IMR-90 (cell line): ENCODE results near the gene TTBK2. TPM values are rescaled to one million over a fixed set of nuclear protein-coding genes. Genes with fewer than 3 reads are reported as not detected.

Experiments
- ATAC-seq: fragments of 200-7000 bp; cut with Tn5 transposase; 2 replicates; pipeline ENCODE4 v1.9.1; 2020; ENCODE audit warnings: low read depth, mild to moderate bottlenecking, moderate library complexity
- BruUV-seq: library from RNA; stranded (reverse); fragments of 400-500 nt; replicated peaks from 2 replicates; lab custom pipeline; 2021; lab: Mats Ljungman, UMichigan
- CTCF ChIA-PET: fragments of 300-600 bp; formaldehyde crosslinking; extraction: SDS; loops from one replicate; lab custom pipeline; 2021; ENCODE audit warnings: antibody characterized with exemption; lab: Yijun Ruan, JAX
- POLR2A ChIA-PET: fragments of 300-600 bp; sonication (Branson Sonifier 250); formaldehyde crosslinking; loops from one replicate; lab custom pipeline; 2022; ENCODE audit warnings: antibody characterized with exemption; ENCODE audit not compliant: unreplicated experiment; lab: Charles Lee
- DNase-seq: peaks from one replicate; pipeline ENCODE4 v3.0.0; 2013
- H2AFZ ChIP-seq: replicated peaks from 2 replicates; pipeline ENCODE3; 2013; ENCODE audit warnings: low read length, mild to moderate bottlenecking; ENCODE audit not compliant: poor library complexity
- H2AK5ac ChIP-seq: 2 replicates; pipeline ENCODE4 v1.6.1; 2013; ENCODE audit warnings: low read depth, low read length, inconsistent platforms
- H2AK9ac ChIP-seq: replicated peaks from 2 replicates; pipeline ENCODE3; 2013; ENCODE audit warnings: mild to moderate bottlenecking, low read depth, low read length, moderate library complexity; ENCODE audit not compliant: poor library complexity
- H2BK120ac ChIP-seq: 2 replicates; pipeline ENCODE4 v1.6.1; 2013; ENCODE audit warnings: low read depth, low read length, inconsistent platforms
- H2BK15ac ChIP-seq: 3 replicates; pipeline ENCODE4 v1.6.1; 2013; ENCODE audit warnings: low read depth, low read length, inconsistent platforms
- H2BK20ac ChIP-seq: 2 replicates; pipeline ENCODE4 v1.6.1; 2013; ENCODE audit warnings: low read depth, mild to moderate bottlenecking, inconsistent platforms, low read length, moderate library complexity
- H2BK5ac ChIP-seq: 2 replicates; pipeline ENCODE4 v1.6.1; 2013; ENCODE audit warnings: mild to moderate bottlenecking, low read depth, low read length, inconsistent platforms; ENCODE audit not compliant: poor library complexity, severe bottlenecking
- H3K14ac ChIP-seq: replicated peaks from 2 replicates; pipeline ENCODE4 v1.6.1; 2013; ENCODE audit warnings: low read depth, low read length, inconsistent platforms
- H3K18ac ChIP-seq: 2 replicates; pipeline ENCODE4 v1.6.1; 2013; ENCODE audit warnings: low read depth, low read length, control low read depth
- H3K23ac ChIP-seq: 2 replicates; pipeline ENCODE4 v1.6.1; 2013; ENCODE audit warnings: low read depth, low read length, inconsistent platforms
- H3K27ac ChIP-seq: 2 replicates; pipeline ENCODE4 v1.5.1; 2013; ENCODE audit warnings: mild to moderate bottlenecking, control low read depth, low read length; ENCODE audit not compliant: insufficient read depth
- H3K27me3 ChIP-seq: 2 replicates; pipeline ENCODE4 v1.6.1; 2013; ENCODE audit warnings: low read length; ENCODE audit not compliant: control insufficient read depth, insufficient read depth
- H3K36me3 ChIP-seq: 2 replicates; pipeline ENCODE4 v1.6.1; 2013; ENCODE audit warnings: low read length, mixed read lengths; ENCODE audit not compliant: control insufficient read depth, insufficient read depth
- H3K4ac ChIP-seq: 2 replicates; pipeline ENCODE4 v1.6.1; 2013; ENCODE audit warnings: low read depth, low read length, inconsistent platforms
- H3K4me1 ChIP-seq: 2 replicates; pipeline ENCODE4 v1.6.1; 2013; ENCODE audit warnings: low read length, mixed read lengths; ENCODE audit not compliant: control insufficient read depth, insufficient read depth
- H3K4me2 ChIP-seq: 2 replicates; pipeline ENCODE4 v1.6.1; 2013; ENCODE audit warnings: low read depth, mild to moderate bottlenecking, control low read depth, low read length, moderate library complexity
- H3K4me3 ChIP-seq: 2 replicates; pipeline ENCODE4 v1.5.1; 2013; ENCODE audit warnings: low read depth, mild to moderate bottlenecking, control low read depth, low read length, moderate library complexity; ENCODE audit not compliant: insufficient read depth
- H3K56ac ChIP-seq: 2 replicates; pipeline ENCODE4 v1.6.1; 2013; ENCODE audit warnings: low read length, inconsistent platforms; ENCODE audit not compliant: insufficient read depth; ENCODE audit errors: extremely low read depth
- H3K79me1 ChIP-seq, 2 experiments: 2 replicates each; pipeline ENCODE4 v1.6.1; 2013; ENCODE audit warnings: low read length in 2 of 2, inconsistent platforms in 1 of 2, low read depth in 1 of 2
- H3K9ac ChIP-seq: 2 replicates; pipeline ENCODE4 v1.6.1; 2013; ENCODE audit warnings: low read depth, low read length, control low read depth
- H3K9me1 ChIP-seq: 2 replicates; pipeline ENCODE4 v1.6.1; 2013; ENCODE audit warnings: low read length, inconsistent platforms; ENCODE audit not compliant: insufficient read depth
- H3K9me3 ChIP-seq: 2 replicates; pipeline ENCODE4 v1.6.1; 2013; ENCODE audit warnings: low read length; ENCODE audit not compliant: control insufficient read depth, insufficient read depth
- H4K20me1 ChIP-seq: 2 replicates; pipeline ENCODE4 v1.6.1; 2013; ENCODE audit warnings: low read length, inconsistent platforms; ENCODE audit not compliant: insufficient read depth
- H4K5ac ChIP-seq: 2 replicates; pipeline ENCODE4 v1.6.1; 2013; ENCODE audit warnings: mild to moderate bottlenecking, low read depth, low read length, control low read depth
- H4K8ac ChIP-seq, 2 experiments: 2 replicates each; pipeline ENCODE4 v1.6.1; 2013; ENCODE audit warnings: low read depth in 2 of 2, low read length in 2 of 2, control low read depth in 1 of 2, inconsistent platforms in 1 of 2
- H4K91ac ChIP-seq: 2 replicates; pipeline ENCODE4 v1.6.1; 2013; ENCODE audit warnings: low read depth, low read length, inconsistent platforms; ENCODE audit not compliant: insufficient read depth
- BHLHE40 ChIP-seq: fragments of 150-350 bp; IDR thresholded peaks from 2 replicates; pipeline ENCODE4 v1.6.1; 2016; ENCODE audit warnings: mild to moderate bottlenecking, low read depth, low read length
- CEBPB ChIP-seq: IDR thresholded peaks from 2 replicates; pipeline ENCODE4 v1.6.1; 2012; ENCODE audit warnings: low read depth, low read length, improper control_type of control experiment
- CHD1 ChIP-seq: IDR thresholded peaks from 2 replicates; pipeline ENCODE4 v1.6.1; 2012; ENCODE audit warnings: low read depth, low read length, improper control_type of control experiment
- CTCF ChIP-seq: conservative IDR thresholded peaks from 2 replicates; pipeline ENCODE4 v1.5.1; 2012; ENCODE audit warnings: mild to moderate bottlenecking, low read depth, low read length, improper control_type of control experiment
- ELK1 ChIP-seq: fragments of 150-350 bp; IDR thresholded peaks from 2 replicates; pipeline ENCODE4 v1.6.1; 2016; ENCODE audit warnings: low read depth, mild to moderate bottlenecking, low read length, moderate library complexity, borderline replicate concordance
- FOS ChIP-seq: fragments of 150-350 bp; IDR thresholded peaks from 2 replicates; pipeline ENCODE4 v1.6.1; 2016; ENCODE audit warnings: low read depth, low read length
- MAFK ChIP-seq: IDR thresholded peaks from 2 replicates; pipeline ENCODE4 v1.6.1; 2012; ENCODE audit warnings: low read depth, low read length, improper control_type of control experiment
- MAZ ChIP-seq: IDR thresholded peaks from 2 replicates; pipeline ENCODE4 v1.6.1; 2012; ENCODE audit warnings: low read depth, mild to moderate bottlenecking, low read length, improper control_type of control experiment, moderate library complexity, borderline replicate concordance
- MXI1 ChIP-seq: IDR thresholded peaks from 2 replicates; pipeline ENCODE4 v1.6.1; 2012; ENCODE audit warnings: low read depth, mild to moderate bottlenecking, low read length, moderate library complexity, borderline replicate concordance
- NFE2L2 ChIP-seq: fragments of 150-350 bp; IDR thresholded peaks from 2 replicates; pipeline ENCODE4 v1.6.1; 2016; ENCODE audit warnings: low read depth, mild to moderate bottlenecking, low read length
- POLR2A ChIP-seq: IDR thresholded peaks from 2 replicates; pipeline ENCODE4 v1.6.1; 2012; ENCODE audit warnings: mild to moderate bottlenecking, low read depth, low read length
- RAD21 ChIP-seq: IDR thresholded peaks from 2 replicates; pipeline ENCODE4 v1.6.1; 2012; ENCODE audit warnings: low read length, improper control_type of control experiment
- RCOR1 ChIP-seq: IDR thresholded peaks from 2 replicates; pipeline ENCODE4 v1.6.1; 2012; ENCODE audit warnings: mild to moderate bottlenecking, low read length, improper control_type of control experiment; ENCODE audit not compliant: insufficient replicate concordance
- RFX5 ChIP-seq: IDR thresholded peaks from 2 replicates; pipeline ENCODE4 v1.8.0; 2012; ENCODE audit warnings: low read depth, mild to moderate bottlenecking, low read length, moderate library complexity
- SMC3 ChIP-seq: fragments of 150-350 bp; IDR thresholded peaks from 2 replicates; pipeline ENCODE4 v1.6.1; 2016; ENCODE audit warnings: low read depth, mild to moderate bottlenecking, antibody characterized with exemption, low read length, moderate library complexity
- USF2 ChIP-seq: fragments of 150-350 bp; IDR thresholded peaks from 2 replicates; pipeline ENCODE4 v1.6.1; 2017; ENCODE audit warnings: mild to moderate bottlenecking, antibody characterized with exemption, low read length, low read depth
- WGBS, 2 experiments: methylation state at CpG; one replicate each; pipeline versions ENCODE4 v1.1.5 to v1.1.7; 2013; ENCODE audit warnings: missing lambda C conversion rate in 2 of 2; ENCODE audit not compliant: insufficient read length in 1 of 2; ENCODE audit errors: extremely low coverage in 2 of 2; 5-methylcytosine and 5-hydroxymethylcytosine counted together
- dilution Hi-C: fragments of 300-500 bp; cut with HindIII; formaldehyde crosslinking; loops from one replicate; pipeline ENCODE4 v1.14.3; 2018; ENCODE audit warnings: low sequenced_read_pairs; ENCODE audit not compliant: unreplicated experiment
- in situ Hi-C: fragments of 300-500 bp; cut with MboI; formaldehyde crosslinking; loops from 3 replicates; pipeline ENCODE4 v1.14.3; 2019; ENCODE audit warnings: low sequenced_read_pairs, inconsistent platforms, mixed read lengths
- intact Hi-C: fragments of 100-400 bp; cut with micrococcal nuclease; formaldehyde crosslinking; loops from 2 replicates; pipeline ENCODE4 v1.10.0; 2022
- polyA plus RNA-seq, 3 experiments: library from polyadenylated mRNA; depleted of rRNA; stranded (reverse); fragments of >200 nt; gene quantifications; 2 replicates each; pipeline ENCODE4 v1.2.3, GENCODE V29; 2012; ENCODE audit warnings: low replicate concordance in 1 of 3
- total RNA-seq: library from RNA; depleted of rRNA; stranded (reverse); fragments of >200 nt; gene quantifications from 2 replicates; pipeline ENCODE4 v1.2.3, GENCODE V29; 2012

The TTBK2 gene
- total and polyA plus RNA-seq, 2 of the 4 experiments (the other 2 are of a cell fraction), result 2.4 to 3.2 TPM

- WGBS, 2 experiments, result 98% methylated on average over 8 of the region's 11 CpGs; no CpG with 5 or more reads in 1 of the 2 experiments
- dilution Hi-C loops, result no loop called here
- ChIA-PET POLR2A (no interaction called here), CTCF (no interaction called here)
- H3K4me3 ChIP-seq, result no peak overlapping the region
- H4K8ac ChIP-seq, result no peak overlapping the region
- H3K56ac ChIP-seq, result no peak overlapping the region
- no peak overlapping the region for H2AFZ ChIP-seq
- no peak overlapping the region for H2BK5ac ChIP-seq
- ATAC-seq (no peak), DNase-seq (no peak)
- H4K91ac ChIP-seq, result no peak overlapping the region
- no peak overlapping the region for H2AK9ac ChIP-seq
- H3K4me2 ChIP-seq, result no peak overlapping the region
- no peaks in the 10 kb centered on the region; the same call in 1 of the 2 replicates for H4K20me1 ChIP-seq
- H4K5ac ChIP-seq, result no peak overlapping the region
- H3K27me3 ChIP-seq, result no peaks in the 10 kb centered on the region
- H3K23ac ChIP-seq, result no peak overlapping the region
- no peak overlapping the region for H3K9ac ChIP-seq
- no peak overlapping the region for H2BK20ac ChIP-seq
- peaks cover 72% of the 10 kb centered on the region for H3K36me3 ChIP-seq
- no peaks in the 10 kb centered on the region for H3K9me3 ChIP-seq
- H2BK120ac ChIP-seq, result no peak overlapping the region
- in situ Hi-C loops, result no loop called here
- intact Hi-C loops, result no loop called here
- peaks cover 0 to 9% of the 10 kb centered on the region in 2 experiments; a peak in 2 of 4 replicates for H3K79me1 ChIP-seq
- BruUV-seq, result no TSS peak
- no peak for TF ChIP-seq CEBPB
- TF ChIP-seq BHLHE40, result no peak
- no peak for TF ChIP-seq FOS
- no peak for TF ChIP-seq SMC3
- no peak for TF ChIP-seq RAD21
- TF ChIP-seq CTCF, result no peak
- no peak for TF ChIP-seq POLR2A
- TF ChIP-seq RFX5, result no peak
- no peak for TF ChIP-seq ELK1
- TF ChIP-seq RCOR1, result no peak
- no peak for TF ChIP-seq NFE2L2
- no peak for TF ChIP-seq MAZ
- no peak for TF ChIP-seq CHD1
- no peak for TF ChIP-seq MXI1
- no peak for TF ChIP-seq USF2
- TF ChIP-seq MAFK, result no peak
- no peaks in the 10 kb centered on the region for H3K9me1 ChIP-seq
- no peak overlapping the region for H3K18ac ChIP-seq
- H3K4ac ChIP-seq, result no peak overlapping the region
- no peak overlapping the region for H3K27ac ChIP-seq
- no peak overlapping the region for H2AK5ac ChIP-seq
- no peaks in the 10 kb centered on the region for H3K4me1 ChIP-seq
- H2BK15ac ChIP-seq, result no peak overlapping the region
- no peak overlapping the region for H3K14ac ChIP-seq
Observed at GRCh38 chr15:42726114-42726513, 194.5 kb downstream of the TTBK2 start.
